Stimulated activated naive CD8-positive, alpha-beta T cell treated with anti-CD3 and anti-CD28 coated beads, Interleukin-15, amount 100 ng/mL, for 72 hours (primary cell): ENCODE measurements around the gene PARK7.
"Not testable (repeated sequence)": the region's sequence is repeated elsewhere in the genome, so short reads cannot be mapped to it uniquely, and the experiment has no call there.

Source experiments
- ATAC-seq: fragments of 150-1000 bp; cut with Tn5 transposase; 2 replicates; pipeline ENCODE4 v1.10.0; 2021; ENCODE audit warnings: mild to moderate bottlenecking, moderate library complexity
- DNase-seq, 2 donors: peaks; one replicate each; pipeline ENCODE4 v3.0.0; 2021 to 2022
- H3K27ac Mint-ChIP-seq, 2 donors: one replicate each; pipeline ENCODE4 v1.8.0; 2022; ENCODE audit warnings: mild to moderate bottlenecking in 2 of 2, mixed read lengths in 2 of 2, moderate library complexity in 2 of 2
- H3K27me3 Mint-ChIP-seq: one replicate; pipeline ENCODE4 v1.8.0; 2022; ENCODE audit warnings: mixed read lengths
- H3K4me1 Mint-ChIP-seq: one replicate; pipeline ENCODE4 v1.8.0; 2022; ENCODE audit warnings: mild to moderate bottlenecking, mixed read lengths
- H3K4me3 Mint-ChIP-seq, 2 donors: one replicate each; pipeline ENCODE4 v1.8.0; 2022; ENCODE audit warnings: mild to moderate bottlenecking in 2 of 2, mixed read lengths in 2 of 2, moderate library complexity in 1 of 2
- H3K9me3 Mint-ChIP-seq, 2 donors: one replicate each; pipeline ENCODE4 v1.8.0; 2022; ENCODE audit warnings: mixed read lengths in 2 of 2

The PARK7 gene

DNA sequence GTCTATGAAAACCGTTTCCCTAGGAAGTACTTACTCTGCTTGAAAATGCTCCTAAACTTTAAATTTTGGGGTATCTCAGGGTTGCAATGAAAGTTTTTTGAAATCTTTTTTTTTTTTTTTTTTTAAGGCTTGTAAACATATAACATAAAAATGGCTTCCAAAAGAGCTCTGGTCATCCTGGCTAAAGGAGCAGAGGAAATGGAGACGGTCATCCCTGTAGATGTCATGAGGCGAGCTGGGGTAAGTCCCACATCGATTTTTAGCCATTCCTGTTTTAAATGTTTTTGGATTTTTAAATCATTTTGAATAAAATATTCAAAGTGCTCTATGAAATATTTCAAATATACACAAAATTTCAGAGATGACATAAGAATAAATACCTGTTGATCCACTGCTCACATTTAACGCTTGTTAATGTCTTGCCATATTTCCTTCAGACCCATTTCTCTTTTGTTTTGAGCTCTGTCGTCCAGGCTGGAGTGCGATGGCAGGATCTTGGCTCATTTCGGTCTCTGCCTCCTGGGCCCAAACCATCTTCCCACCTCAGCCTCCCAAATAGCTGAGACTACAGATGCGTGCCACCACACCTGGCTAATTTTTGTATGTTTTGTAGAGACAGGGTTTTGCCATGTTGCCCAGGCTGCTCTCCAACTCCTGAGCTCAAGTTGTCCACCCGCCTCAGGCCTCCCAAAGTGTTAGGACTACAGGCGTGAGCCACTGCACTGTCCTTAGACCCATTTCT is 1.3 kb downstream of the PARK7 start:
- Mint-ChIP-seq H3K4me1 (peaks cover 67% of the 10 kb centered on the region), H3K4me3 (peak overlapping the region; percentile 94 to 99), H3K27ac (peak overlapping the region; percentile 95 to 100), H3K9me3 (no peaks in the 10 kb centered on the region), H3K27me3 (no peaks in the 10 kb centered on the region)
- DNase-seq (no peak), ATAC-seq (no peak)

- not testable (repeated sequence) for ATAC-seq, H3K9me3 Mint-ChIP-seq, H3K27me3 Mint-ChIP-seq, DNase-seq
- peaks cover 67% of the 10 kb centered on the region for H3K4me1 Mint-ChIP-seq
- H3K27ac Mint-ChIP-seq = peak overlapping the region; percentile 78 to 91
- peak overlapping the region; percentile 94 to 99 for H3K4me3 Mint-ChIP-seq
Measured at GRCh38 chr1:7963378-7963730, 1.8 kb downstream of the PARK7 start.

DNA sequence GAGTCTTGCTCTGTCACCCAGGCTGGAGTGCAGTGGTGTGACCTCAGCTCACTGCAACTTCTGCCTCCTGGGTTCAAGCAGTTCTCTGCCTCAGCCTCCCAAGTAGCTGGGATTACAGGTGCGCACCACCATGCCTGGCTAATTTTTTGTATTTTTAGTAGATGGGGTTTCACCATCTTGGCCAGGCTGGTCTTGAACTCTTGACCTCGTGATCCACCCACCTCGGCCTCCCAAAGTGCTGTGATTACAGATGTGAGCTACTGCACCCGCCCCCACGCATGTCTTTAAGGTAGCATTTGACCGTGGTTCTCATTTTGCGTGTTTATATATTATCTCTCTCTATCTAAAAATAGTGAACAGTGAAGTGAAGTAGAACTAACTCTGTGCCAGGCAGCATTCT is 2.3 kb downstream of the PARK7 start:
- H3K27me3 Mint-ChIP-seq, ATAC-seq, H3K9me3 Mint-ChIP-seq, DNase-seq: not testable (repeated sequence)
- Mint-ChIP-seq H3K27ac (peak overlapping the region; percentile 91), H3K4me3 (peak overlapping the region; percentile 94 to 99), H3K4me1 (peaks cover 68% of the 10 kb centered on the region)

DNA sequence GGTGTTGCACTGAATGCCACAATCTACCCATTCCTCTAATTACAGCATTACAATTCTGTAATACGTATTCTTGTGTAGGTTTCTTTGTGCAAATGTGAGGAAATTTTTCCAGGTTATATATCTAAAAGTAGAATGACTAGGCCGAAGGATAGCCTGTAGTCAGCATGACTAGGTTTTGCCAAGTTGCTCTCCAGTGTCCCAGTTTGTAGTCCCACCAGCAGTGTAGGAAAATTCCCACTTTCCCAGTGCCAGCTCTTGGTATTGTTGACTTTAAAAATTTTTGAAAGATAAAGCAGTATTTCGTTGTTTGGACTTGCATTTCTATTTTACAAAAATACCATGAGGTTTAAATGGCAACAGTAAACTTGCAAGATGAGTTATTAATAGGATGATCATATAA is 3.0 kb downstream of the PARK7 start:
- H3K4me3 Mint-ChIP-seq = peak overlapping the region in 1 of 2 donors; percentile 25
- DNase-seq = no peak
- no peaks in the 10 kb centered on the region for H3K9me3 Mint-ChIP-seq
- peaks cover 65% of the 10 kb centered on the region for H3K4me1 Mint-ChIP-seq
- H3K27ac Mint-ChIP-seq = peak overlapping the region in 1 of 2 donors; percentile 82
- ATAC-seq = no peak
- H3K27me3 Mint-ChIP-seq = no peaks in the 10 kb centered on the region

GRCh38 chr1:7967196-7967595 is 5.7 kb downstream of the PARK7 start:
- DNase-seq (no peak), ATAC-seq (no peak)
- Mint-ChIP-seq H3K27ac (peak overlapping the region in 1 of 2 donors; percentile 71), H3K4me1 (peaks cover 62% of the 10 kb centered on the region), H3K4me3 (peak overlapping the region; percentile 13 to 34), H3K27me3 (no peaks in the 10 kb centered on the region), H3K9me3 (no peaks in the 10 kb centered on the region)

DNA sequence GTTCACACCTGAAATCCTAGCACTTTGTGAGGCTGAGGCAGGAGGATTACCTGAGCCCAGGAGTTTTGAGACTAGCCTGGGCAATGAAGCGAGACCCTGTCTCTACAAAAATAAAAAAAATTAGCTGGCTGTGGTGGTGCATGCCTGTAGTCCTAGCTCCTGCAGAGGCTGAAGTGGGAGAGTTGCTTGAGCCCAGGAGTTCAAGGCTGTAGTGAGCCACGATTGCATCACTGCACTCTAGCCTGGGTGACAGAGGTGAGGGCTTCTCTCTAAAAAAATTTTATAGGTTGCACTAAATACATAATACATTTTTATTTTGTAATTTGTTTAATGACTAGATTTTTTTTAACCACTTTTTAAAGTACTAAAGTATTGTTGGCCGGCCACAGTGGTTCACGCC is 6.1 kb downstream of the PARK7 start:
- no peaks in the 10 kb centered on the region for H3K9me3 Mint-ChIP-seq
- H3K4me1 Mint-ChIP-seq = peaks cover 62% of the 10 kb centered on the region
- H3K27me3 Mint-ChIP-seq = no peaks in the 10 kb centered on the region
- ATAC-seq (no peak), DNase-seq (no peak)
- no peak overlapping the region for H3K27ac Mint-ChIP-seq
- no peak overlapping the region for H3K4me3 Mint-ChIP-seq

DNA sequence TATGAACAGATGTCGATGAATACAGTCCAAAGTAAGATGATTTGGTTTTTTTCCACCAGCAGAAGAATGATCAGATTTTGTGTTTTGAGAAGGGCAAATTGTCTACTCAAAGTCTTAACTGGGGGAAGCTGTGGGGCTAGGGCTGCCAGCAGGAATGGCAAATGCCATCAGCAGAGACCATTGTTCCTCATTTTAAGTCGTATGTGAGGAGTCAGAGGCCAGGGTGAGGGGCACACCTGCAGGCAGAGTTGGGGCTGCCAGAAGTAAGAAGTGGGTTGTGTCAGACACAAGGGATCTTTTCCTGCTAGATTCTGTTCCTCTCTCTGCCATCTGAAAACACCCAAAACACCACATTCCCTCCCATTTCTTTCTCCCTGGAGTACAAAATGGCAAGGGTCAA is 8.7 kb downstream of the PARK7 start:
- no peak overlapping the region for H3K4me3 Mint-ChIP-seq
- H3K9me3 Mint-ChIP-seq = no peaks in the 10 kb centered on the region
- peaks cover 42% of the 10 kb centered on the region for H3K4me1 Mint-ChIP-seq
- peak overlapping the region in 1 of 2 donors; percentile 80 for H3K27ac Mint-ChIP-seq
- no peaks in the 10 kb centered on the region for H3K27me3 Mint-ChIP-seq
- DNase-seq (no peak), ATAC-seq (no peak)

- peaks cover 36% of the 10 kb centered on the region for H3K4me1 Mint-ChIP-seq
- H3K27me3 Mint-ChIP-seq = no peaks in the 10 kb centered on the region
- ATAC-seq (no peak), DNase-seq (no peak)
- no peak overlapping the region for H3K27ac Mint-ChIP-seq
- H3K4me3 Mint-ChIP-seq = no peak overlapping the region
- no peaks in the 10 kb centered on the region for H3K9me3 Mint-ChIP-seq
Measured at GRCh38 chr1:7971024-7971423, 9.5 kb downstream of the PARK7 start.

DNA sequence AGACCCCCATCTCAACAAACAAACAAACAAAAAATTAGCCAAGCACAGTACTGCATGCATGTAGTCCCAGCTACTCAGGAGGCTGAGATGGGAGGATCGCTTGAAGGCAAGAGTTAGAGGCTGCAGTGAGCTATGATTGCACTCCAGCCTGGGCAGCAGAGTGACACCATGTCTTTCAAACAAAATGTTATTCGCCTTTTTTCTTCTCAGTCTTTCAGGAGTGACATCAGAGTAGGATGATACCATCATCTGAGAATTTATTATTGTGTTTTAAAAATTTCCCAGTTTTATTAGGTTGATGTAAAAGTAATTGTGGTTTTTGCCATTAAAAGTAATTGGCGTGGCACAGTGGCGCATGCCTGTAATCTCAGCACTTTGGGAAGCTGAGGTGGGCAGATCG is 10.8 kb downstream of the PARK7 start:
- no peak for ATAC-seq
- no peak overlapping the region for H3K4me3 Mint-ChIP-seq
- no peak for DNase-seq
- no peak overlapping the region for H3K27ac Mint-ChIP-seq
- H3K4me1 Mint-ChIP-seq = peaks cover 23% of the 10 kb centered on the region
- no peaks in the 10 kb centered on the region for H3K27me3 Mint-ChIP-seq
- H3K9me3 Mint-ChIP-seq = no peaks in the 10 kb centered on the region

DNA sequence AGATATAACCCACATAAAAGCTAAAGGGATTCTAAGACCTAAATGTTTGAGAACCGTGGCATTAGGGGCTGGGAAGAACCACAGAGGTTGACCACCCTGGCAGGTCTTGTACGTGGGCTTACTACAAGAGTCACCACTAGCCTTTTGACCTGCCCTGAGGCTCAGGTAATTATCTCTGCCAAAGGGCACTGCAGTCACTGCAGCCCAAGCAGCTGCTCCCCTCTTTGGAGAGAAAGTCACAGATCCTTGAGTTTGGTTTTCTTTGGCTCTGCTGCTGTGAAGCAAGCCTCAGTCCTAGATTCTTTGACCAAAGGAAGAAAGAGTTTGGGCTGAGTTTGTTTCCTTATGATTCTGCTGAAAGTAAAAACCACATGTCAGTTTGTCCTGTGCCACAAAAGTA is 11.6 kb downstream of the PARK7 start:
- no peak for ATAC-seq
- Mint-ChIP-seq H3K4me1 (peaks cover 19% of the 10 kb centered on the region), H3K27ac (no peak overlapping the region), H3K9me3 (no peaks in the 10 kb centered on the region), H3K4me3 (no peak overlapping the region), H3K27me3 (no peaks in the 10 kb centered on the region)
- DNase-seq = no peak

DNA sequence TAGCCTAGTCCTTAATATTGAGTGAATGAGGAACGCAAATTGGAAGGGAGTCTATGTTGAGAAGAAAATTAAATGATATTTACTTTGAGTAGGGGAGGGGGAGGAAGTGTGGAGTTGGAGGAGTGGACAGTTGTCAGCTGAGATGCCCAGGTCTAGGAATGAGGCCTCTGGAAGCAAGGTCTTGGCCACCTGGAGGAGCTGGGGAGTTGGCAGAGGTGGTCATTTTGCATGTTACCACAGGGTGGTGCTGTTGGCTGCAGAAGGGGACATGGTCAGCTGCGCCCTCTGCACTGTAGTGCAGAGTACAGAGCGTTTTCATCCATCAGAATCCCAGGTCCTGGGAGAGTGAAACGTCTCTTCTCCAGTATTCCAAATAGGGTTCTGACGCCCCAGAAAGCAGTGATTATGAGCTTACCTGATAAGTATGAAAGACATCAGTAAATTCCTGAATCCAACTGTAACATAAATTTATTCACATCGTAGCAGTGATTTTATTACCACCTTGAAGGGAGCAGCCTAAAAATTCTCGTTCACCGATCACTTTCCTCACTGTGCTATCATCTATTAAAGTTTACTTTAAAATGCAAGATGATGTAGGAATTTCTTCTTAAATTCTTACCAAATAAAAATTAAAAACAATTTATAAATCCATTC is 13.8 kb downstream of the PARK7 start:
- H3K9me3 Mint-ChIP-seq = no peaks in the 10 kb centered on the region
- peak; percentile 35 to 47 for DNase-seq
- H3K27ac Mint-ChIP-seq = peak overlapping the region in 1 of 2 donors; percentile 51

DNA sequence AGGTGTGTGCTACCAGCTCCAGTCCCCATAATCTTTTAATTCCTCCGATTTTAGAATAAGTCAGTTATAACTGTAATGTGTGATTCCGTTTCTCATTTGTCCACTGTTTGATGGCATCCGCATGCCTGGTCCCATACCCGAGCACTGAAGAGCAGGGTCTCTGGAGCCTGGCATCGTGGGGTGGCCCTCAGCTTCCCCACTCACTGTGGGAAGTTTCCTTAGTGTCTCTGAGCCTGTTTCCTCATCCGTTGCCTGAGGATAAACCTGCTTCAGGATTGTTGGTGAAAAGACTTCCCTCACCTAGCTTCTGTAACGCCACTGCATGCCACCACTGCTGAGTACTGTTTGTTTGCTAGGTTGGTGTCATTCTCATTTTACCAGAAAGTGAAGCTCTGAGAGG is 19.5 kb downstream of the PARK7 start:
- H3K27ac Mint-ChIP-seq = no peak overlapping the region

More for the DNA sequence above, 13.8 kb downstream of the PARK7 start:
- ATAC-seq = peak; percentile 74
- Mint-ChIP-seq H3K27me3 (no peaks in the 10 kb centered on the region), H3K4me3 (no peak overlapping the region), H3K4me1 (peaks cover 16% of the 10 kb centered on the region)

GRCh38 chr1:7983086-7983778 is 21.7 kb downstream of the PARK7 start:
- H3K27me3 Mint-ChIP-seq = no peaks in the 10 kb centered on the region
- ATAC-seq = no peak
- DNase-seq = no peak
- H3K4me1 Mint-ChIP-seq = peaks cover 23% of the 10 kb centered on the region
- no peaks in the 10 kb centered on the region for H3K9me3 Mint-ChIP-seq
- no peak overlapping the region for H3K4me3 Mint-ChIP-seq
- no peak overlapping the region for H3K27ac Mint-ChIP-seq

More for the DNA sequence above, 19.5 kb downstream of the PARK7 start:
- ATAC-seq (no peak), DNase-seq (no peak)
- no peaks in the 10 kb centered on the region for H3K9me3 Mint-ChIP-seq
- H3K4me1 Mint-ChIP-seq = peaks cover 15% of the 10 kb centered on the region
- no peaks in the 10 kb centered on the region for H3K27me3 Mint-ChIP-seq
- no peak overlapping the region for H3K4me3 Mint-ChIP-seq

DNA sequence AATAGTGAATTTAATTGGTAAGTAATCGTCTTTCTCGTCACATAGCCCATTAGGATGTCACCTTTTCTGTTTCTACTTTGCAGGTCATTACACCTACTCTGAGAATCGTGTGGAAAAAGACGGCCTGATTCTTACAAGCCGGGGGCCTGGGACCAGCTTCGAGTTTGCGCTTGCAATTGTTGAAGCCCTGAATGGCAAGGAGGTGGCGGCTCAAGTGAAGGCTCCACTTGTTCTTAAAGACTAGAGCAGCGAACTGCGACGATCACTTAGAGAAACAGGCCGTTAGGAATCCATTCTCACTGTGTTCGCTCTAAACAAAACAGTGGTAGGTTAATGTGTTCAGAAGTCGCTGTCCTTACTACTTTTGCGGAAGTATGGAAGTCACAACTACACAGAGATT is 23.3 kb downstream of the PARK7 start:
- no peak for ATAC-seq
- no peak overlapping the region for H3K4me3 Mint-ChIP-seq
- no peak overlapping the region for H3K27ac Mint-ChIP-seq
- H3K27me3 Mint-ChIP-seq = no peaks in the 10 kb centered on the region
- no peak for DNase-seq
- peaks cover 21% of the 10 kb centered on the region for H3K4me1 Mint-ChIP-seq
- H3K9me3 Mint-ChIP-seq = no peaks in the 10 kb centered on the region

DNA sequence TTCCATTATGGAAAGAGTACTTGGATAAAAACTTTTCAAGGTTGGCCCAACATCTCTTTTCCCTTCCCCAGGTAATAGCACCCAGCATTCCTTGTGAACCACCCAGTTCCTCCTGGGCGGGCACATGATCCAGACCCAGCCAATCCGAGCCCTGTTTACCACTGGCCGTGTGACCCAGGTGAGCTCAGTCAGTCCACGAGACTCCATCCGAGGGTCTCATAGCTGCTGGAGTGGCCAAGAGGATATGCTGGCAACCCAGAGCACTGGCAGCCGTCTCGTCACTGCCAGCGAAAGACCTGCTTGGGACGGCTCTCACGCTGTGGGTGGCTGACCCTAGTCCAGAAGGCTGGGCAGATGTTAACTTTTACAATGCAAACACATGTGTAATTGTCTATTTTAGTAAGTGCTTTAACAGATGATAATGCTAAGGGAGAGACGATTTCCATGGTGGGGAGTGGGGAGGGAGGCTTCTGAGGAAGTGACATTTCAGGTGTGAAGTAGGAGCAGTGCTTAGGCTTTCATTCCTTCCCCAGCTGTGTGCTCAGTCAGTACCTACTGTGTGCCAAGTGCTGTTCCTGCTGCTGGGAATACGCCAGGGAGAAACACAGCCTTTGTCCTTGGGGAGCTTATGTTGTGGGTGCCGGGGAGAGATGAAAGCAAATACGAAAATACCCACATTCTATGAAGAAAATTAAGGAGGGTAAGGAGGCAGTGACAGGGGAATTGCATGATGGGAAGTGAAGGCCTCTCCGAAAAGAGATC is 24.5 kb downstream of the PARK7 start:
- ATAC-seq (no peak), DNase-seq (no peak)
- Mint-ChIP-seq H3K27ac (no peak overlapping the region), H3K27me3 (no peaks in the 10 kb centered on the region), H3K4me1 (peaks cover 10% of the 10 kb centered on the region), H3K9me3 (peaks cover 0 to 5% of the 10 kb centered on the region in 2 donors), H3K4me3 (no peak overlapping the region)
